Keratinocyte (primary cell): ENCODE measurements around the gene ARID1B.

Experiments used
- CTCF ChIP-seq, 3 experiments: IDR thresholded peaks in 1 of 3; conservative IDR thresholded peaks in 1 of 3; optimal IDR thresholded peaks in 1 of 3; 2 replicates in 2 of 3; 3 replicates in 1 of 3; pipeline versions ENCODE3 to v1.5.1; 2011; ENCODE audit warnings: low read length in 3 of 3, mild to moderate bottlenecking in 3 of 3, moderate library complexity in 2 of 3, control low read depth in 1 of 3, inconsistent platforms in 1 of 3; ENCODE audit not compliant: insufficient read depth in 2 of 3; ENCODE audit errors: extremely low read depth in 1 of 3
- EZH2 ChIP-seq: IDR thresholded peaks from one replicate; pipeline ENCODE4 v1.6.1; 2012; ENCODE audit warnings: inconsistent platforms, mild to moderate bottlenecking, low read length, moderate library complexity

GRCh38 chr6:157135691-157136090 lies 358.5 kb downstream of the ARID1B start:
- TF ChIP-seq CTCF (optimal IDR thresholded peaks at IDR 0.05 in 1 of 3, IDR thresholded peaks at IDR 0.05 in 1 of 3, conservative IDR thresholded peaks at IDR 0.05 in 1 of 3; ENCODE audit: extremely low read depth in 1 of 3, insufficient read depth in 2 of 3, low read length in 3 of 3) (no peak), EZH2 (no peak)
